SHP77 treated with DMSO at 0.1 percent for 48 hours (cell line): ENCODE measurements around the gene TSPAN6.

Experiments used
- DNase-seq: peaks from one replicate; lab custom pipeline; 2025; lab: John Stamatoyannopoulos, UW

The TSPAN6 gene

GRCh38 chrX:100636321-100636991 is at the start of gene TSPAN6:
TSS of gene TSPAN6 (minus strand) at chrX:100636806. CDS start at chrX:100636694, 112 bp downstream.
- peak; percentile 31 for DNase-seq

DNA sequence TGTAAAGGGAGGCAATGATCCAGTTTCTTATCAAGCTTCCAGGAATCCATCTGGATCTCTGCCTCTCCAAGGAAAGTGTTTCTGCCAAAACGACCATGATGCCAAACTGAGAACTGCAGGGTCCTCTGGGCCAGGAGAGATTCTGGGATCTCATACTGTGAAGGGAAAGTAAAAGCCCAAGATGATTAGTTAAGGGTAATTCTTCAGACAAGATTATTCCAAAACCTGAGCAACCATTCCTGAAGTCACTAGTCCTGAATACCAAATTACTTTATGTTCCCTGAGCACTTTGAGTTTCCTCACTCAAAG is 49.3 kb upstream of the TSPAN6 start:
- no peak for DNase-seq

- peak; percentile 6 for DNase-seq
Observed at GRCh38 chrX:100685284-100685996, 48.8 kb upstream of the TSPAN6 start.

GRCh38 chrX:100682939-100683338 is 46.3 kb upstream of the TSPAN6 start:
- DNase-seq: no peak

GRCh38 chrX:100681599-100681998 is 45.0 kb upstream of the TSPAN6 start:
- no peak for DNase-seq

DNA sequence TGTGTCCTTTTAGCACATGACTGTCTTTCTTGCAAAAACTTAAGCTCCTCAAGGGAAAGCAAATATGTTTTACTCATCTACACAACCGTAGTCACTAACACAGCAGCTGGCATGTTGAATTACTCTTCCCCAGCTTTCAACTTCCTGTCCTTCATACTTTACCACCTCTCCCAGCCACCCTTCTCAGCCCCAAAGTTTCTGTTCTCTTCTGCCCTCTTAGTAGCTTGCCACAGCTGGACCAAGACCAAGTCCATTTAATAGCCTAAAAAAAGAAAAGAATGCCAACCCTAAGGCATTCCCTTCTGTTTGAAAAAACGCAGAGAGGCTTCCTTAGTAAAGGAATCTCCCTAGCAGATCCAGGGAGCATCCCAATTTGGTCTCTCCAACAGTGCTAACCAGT is 44.1 kb upstream of the TSPAN6 start:
- no peak for DNase-seq

DNA sequence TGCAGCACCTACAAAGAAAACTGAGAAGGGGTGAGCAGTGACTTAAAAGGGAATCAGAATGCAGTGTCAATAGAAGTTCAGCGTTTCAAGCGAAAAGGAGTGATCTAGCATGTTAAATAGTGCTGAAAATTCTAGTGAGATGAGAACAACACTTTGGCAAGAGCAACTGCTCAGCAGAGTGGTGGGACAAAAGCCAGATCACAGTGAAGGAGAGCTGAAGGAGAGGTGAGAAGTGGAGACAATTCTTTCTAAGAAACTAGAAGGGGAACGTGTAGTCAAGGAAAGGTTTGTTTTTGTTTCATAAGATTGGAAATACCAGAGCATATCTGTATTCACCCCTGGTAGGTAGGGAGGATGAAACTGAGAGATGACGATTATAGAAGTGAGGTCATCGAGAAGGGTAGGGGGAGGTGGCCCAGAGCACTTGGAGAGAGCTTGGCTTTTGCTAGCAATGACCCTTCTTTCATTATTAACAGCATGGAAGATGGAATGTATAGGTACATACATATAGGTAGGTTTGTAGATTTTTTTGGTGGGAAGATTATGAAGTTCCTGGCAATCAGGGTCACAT is 41.1 kb upstream of the TSPAN6 start:
- no peak for DNase-seq

GRCh38 chrX:100674705-100675104 is 38.1 kb upstream of the TSPAN6 start:
- DNase-seq: no peak

DNA sequence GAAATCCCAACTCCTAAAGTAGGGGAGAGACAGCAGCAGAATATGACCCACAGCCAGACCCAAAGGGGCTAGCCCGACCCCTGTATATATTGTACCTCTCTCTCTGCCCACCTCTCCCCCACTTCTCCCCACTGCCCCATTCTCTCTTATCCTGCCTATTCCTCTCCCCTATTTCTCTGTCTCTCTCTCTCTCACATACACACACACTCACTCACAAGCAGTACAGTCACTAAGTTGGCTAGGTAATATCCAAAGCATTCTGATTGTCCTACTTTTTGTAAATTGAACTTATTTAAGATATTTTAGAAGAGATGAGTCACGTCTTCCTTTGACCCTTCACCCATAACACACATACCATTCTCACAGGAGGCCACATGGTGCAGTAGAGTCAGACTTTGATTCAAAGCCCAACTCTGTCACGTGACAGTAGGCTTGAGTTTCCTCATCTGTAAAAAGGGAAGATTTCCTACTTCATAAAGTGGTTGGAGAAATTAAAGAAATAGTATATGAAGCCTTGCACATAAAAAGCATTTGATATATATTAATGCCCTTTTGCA is 36.9 kb upstream of the TSPAN6 start:
- no peak for DNase-seq

GRCh38 chrX:100672966-100673365 is 36.4 kb upstream of the TSPAN6 start:
- DNase-seq: no peak

DNA sequence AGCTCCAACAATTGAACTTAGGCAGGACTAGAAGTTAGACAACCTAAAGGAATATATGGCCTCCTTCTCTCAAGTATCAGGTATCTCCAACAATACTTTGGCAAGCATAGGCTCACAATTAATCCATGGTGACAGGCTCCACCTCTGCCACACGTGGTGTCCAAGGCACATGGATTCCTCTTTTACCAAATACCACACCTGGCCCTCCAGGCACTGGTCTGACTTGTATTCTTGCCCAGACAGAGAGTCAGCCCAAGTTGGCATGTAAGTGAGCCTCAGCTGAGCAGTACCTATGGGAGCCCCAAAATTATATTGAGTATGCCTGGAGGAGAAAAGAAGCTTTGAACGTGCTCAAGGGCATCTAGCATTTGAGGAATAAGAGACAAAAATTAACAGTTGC is 27.0 kb upstream of the TSPAN6 start:
- no peak for DNase-seq

DNA sequence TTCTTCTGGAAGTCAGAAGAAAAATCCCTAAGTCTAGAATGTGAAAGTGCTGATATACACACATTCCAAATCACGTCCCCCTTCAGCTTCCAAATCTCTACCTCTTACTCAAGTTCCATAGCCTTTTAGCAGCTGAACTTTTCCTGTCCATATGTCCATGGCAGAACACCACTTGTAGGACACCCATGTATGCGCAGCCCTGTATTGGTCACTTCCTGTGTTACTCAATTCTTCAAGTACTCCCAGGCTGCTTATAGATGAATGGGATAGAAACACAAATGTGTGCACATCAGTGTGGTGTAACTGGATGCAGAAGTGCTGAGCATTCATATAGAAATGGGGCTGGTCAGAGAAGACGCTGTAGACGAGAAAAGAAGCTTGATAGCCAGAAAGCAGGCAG is 26.2 kb upstream of the TSPAN6 start:
- no peak for DNase-seq

DNA sequence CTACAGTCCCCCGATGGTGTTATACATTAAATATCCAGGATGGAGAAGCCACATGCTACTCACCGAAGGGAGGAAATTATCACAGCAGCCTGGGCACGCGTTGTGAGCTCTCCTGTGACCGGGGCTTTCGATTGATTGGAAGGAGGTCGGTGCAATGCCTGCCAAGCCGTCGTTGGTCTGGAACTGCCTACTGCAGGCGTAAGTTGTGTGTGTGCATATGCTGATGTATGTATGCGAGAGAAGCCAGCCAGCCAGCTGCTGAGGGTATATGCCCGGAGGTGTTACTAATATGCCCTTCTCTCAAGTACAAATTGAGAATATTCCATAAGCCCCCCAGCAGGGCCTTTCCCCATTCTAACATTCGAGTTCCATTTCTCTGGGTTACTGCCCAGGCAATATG is 25.6 kb upstream of the TSPAN6 start:
- DNase-seq: no peak

DNA sequence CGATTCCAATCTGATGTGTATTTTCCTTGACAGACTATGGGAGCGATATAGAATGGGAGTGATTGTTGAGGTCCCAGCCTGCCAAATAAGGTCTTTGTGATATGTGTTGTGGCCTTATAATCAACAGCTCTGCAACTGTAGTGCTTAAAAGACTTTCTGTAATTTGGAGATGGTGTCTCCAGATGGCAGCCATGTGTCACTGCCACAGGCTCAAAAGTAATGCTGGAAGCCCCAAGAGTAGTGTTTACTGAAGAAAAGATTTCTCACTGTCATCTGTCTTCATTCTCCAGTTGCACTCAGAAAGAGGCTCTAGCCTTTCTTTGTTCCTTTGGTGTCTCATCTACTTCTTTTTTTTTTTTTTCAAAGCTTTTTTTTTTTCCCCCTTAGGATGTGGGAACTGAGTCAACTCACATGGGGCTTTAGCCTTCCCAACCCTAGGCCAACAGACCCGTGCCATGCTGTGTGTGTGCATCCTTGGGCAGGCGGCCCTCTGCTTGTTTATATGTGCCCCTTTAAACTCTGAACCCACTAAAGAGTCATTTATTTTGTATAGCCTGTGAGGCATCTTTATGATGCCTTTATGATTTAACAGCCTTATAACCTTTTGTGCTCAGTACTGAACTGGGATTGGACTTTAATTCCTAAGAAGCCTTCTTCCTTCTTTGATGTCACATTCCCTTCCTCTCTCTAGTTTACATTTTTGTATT is 23.0 kb upstream of the TSPAN6 start:
- DNase-seq: no peak

GRCh38 chrX:100658941-100659381 is 22.4 kb upstream of the TSPAN6 start:
- DNase-seq: no peak

GRCh38 chrX:100654261-100654660 is 17.7 kb upstream of the TSPAN6 start:
- no peak for DNase-seq

- no peak for DNase-seq
Observed at GRCh38 chrX:100652266-100652665, 15.7 kb upstream of the TSPAN6 start.

DNA sequence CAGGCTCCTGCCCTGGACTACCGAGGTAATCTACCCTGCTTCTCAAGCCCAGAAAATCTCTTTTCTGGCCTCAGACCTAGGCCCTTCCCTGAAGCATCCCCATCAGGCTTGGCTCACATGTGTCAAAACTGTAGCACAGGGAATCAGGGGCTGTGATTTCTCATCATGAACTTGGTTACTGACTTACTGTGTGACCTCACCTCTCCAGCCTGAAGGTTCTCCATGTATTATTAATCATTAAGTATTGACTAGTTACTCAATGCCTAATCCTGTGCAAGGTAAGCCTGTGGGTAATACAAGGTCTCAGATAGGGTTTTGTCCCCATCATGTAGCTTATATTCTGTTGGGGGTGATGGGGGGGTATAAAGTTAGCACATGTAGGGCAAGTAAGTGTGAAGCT is 14.2 kb upstream of the TSPAN6 start:
- no peak for DNase-seq

- no peak for DNase-seq
Observed at GRCh38 chrX:100649550-100650356, 13.1 kb upstream of the TSPAN6 start.

- DNase-seq: no peak
Observed at GRCh38 chrX:100648458-100649417, 12.1 kb upstream of the TSPAN6 start.

GRCh38 chrX:100647739-100648138 is 11.1 kb upstream of the TSPAN6 start:
- DNase-seq: no peak
